NB4 (cell line): ENCODE measurements around the gene PTPRD.

ENCODE experiments used
- CTCF ChIP-seq: IDR thresholded peaks from one replicate; pipeline ENCODE4 v1.5.1; 2012; ENCODE audit warnings: low read depth, low read length
- MAX ChIP-seq: IDR thresholded peaks from 2 replicates; pipeline ENCODE4 v1.6.1; 2011; ENCODE audit warnings: low read depth, low read length
- POLR2A ChIP-seq: IDR thresholded peaks from 2 replicates; pipeline ENCODE4 v1.6.1; 2011; ENCODE audit warnings: mild to moderate bottlenecking; ENCODE audit not compliant: insufficient read length; ENCODE audit errors: extremely low read depth

- no peak for TF ChIP-seq CTCF
- TF ChIP-seq POLR2A = no peak
- TF ChIP-seq MAX = no peak
Measured at GRCh38 chr9:8899511-8899910, 1713.3 kb downstream of the PTPRD start.
